HG02884 (cell line): ENCODE data around the gene ZNRF1.
"Not testable (repeated sequence)": the region's sequence is repeated elsewhere in the genome, so short reads cannot be mapped to it uniquely, and the experiment has no call there.

ENCODE experiments used
- ATAC-seq: cut with Tn5 transposase; IDR thresholded peaks from one replicate; pipeline ENCODE4 v1.9.1; 2021; ENCODE audit warnings: mild to moderate bottlenecking, moderate library complexity; ENCODE audit not compliant: unreplicated experiment

ZNRF1 gene

DNA sequence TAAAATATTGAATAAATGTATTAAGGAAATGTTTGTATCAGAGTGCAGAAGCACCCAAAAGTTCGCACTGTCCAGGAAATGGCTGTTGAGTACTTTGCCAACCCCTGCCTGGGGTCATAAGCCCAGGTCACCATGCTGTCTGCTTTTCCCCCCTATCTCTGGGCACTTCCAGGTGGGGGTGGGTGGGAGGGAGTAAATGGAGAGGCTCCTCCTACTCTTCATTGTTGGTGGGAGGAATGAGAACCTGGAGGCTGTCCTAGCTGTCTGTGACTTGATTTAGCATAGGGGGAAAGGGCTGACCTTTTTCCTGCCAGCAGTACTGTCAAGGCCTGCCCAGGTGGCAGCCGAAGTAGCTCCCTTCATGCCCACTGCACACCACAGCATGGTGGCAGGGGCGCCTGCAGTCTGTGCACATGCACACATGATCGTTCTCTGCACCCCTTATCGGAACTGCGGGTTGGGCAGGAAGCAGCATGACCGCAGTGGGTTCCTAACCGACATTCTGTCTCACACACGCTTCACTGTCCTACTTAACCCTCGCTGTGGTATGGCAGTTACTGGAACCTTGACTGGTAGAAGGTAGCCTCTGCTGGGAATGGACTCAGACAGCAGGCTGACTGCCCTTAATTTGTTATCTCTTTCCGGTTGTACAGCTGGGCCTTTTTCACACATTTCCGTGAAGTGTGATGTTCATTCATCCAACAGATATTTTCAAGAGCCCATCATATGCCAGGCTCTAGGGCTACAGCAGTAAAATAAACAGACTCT is 76.3 kb downstream of the ZNRF1 start:
- ATAC-seq: peak; percentile 89

DNA sequence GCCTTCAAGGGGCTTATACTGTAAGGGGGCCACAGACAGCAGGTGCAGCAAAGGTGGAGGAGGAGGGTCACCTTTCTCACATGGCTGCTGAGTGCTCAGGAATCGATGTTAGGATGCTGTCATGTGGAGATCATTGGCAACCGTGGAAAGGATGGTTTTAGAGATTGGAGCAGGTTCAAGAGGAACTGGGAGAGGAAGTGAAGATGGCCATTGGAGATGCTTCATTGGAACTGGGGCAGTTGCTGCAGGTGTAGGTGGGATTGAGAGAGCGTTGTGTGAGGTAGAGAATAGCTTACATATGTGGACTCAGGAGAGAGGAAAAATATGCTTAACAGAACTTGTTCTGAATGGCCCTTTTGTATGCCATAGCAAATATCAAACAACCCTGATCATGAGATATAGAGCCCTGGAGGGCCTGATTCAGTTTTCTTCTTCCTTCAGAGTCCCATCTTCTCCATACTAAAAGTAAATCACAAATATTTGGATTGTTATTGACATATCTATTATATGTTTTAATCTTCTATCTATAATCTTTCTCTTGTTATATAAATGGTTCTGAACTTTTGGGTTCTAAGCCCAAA is 77.0 kb downstream of the ZNRF1 start:
- no peak for ATAC-seq

DNA sequence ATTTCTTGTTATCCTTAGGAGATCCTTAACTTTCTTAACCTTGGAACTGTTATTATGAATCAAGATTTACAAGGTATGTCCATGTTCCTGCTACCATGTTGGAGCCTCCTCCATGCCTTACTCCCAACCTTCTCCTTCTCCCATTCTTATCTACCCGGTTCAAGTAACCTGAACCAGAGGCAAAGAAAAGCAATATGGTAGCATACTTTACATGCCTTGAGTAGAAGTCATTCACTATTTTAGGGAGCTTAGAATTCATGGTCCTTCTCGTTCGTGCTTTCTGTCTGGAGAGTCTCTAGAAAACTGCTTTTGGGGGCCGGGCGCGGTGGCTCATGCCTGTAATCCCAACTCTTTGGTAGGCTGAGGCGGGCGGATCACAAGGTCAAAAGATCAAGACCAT is 80.1 kb downstream of the ZNRF1 start:
- no peak for ATAC-seq

DNA sequence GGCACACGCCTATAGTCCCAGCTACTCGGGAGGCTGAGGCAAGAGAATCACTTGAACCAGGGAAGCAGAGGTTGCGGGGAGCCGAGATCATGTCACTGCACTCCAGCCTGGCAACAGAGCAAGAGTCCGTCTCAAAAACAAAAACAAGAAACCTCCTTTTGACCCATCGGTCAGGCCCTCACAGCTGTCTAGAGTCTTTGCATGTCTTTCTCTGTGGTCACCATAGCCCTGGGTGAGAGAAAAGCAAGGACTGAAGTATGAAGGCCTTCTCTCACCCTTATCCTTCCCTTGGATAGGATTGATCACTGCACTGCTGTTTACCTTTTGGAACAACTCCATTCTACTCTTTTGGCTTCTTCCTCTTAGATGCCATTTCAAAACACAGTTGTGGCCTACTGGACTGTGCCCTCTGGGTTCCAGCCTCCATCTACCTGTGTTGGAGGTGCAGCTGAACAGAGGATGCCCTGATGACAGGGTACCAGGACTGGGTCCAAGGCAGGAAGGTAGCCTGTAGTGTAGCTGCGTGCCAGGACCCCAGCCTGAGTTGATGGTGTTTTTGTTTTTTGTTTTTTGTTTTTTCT is 80.6 kb downstream of the ZNRF1 start:
- no peak for ATAC-seq

DNA sequence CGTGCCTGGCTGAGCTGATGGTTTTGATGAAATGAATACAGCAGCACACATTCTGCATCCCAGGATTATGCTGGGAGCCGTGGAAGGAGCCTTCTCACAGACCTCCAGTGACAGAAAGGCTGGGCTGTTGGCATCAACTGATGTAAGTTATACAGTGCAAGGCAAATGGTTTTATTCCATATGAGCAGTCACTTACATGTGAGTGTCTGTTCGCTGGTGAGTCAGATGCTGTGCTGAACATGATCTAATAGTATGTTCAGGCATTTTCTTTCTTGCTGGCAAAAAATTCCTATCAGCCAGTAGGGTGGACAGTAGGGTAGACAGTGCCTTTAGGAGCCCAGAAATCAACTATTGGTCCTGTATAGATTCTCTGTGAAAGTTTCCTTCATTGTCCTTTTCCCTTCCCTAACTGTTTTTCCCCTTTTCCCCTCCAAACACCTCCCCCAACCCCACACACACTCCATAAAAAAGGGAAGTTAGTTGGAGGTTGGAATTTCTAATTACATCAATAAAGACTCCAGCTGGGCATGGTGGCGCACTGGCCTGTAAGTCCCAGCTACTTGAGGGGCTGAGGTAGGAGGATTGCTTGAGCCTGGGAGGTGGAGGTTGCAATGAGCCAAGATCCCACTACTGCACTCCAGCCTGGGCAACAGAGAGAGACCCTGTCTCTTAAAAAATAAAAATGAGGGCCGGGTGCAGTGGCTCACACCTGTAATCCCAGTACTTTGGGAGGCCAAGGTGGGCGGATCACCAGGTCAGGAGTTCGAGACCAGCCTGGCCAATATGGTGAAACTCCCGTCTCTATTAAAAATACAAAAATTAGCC is 81.6 kb downstream of the ZNRF1 start:
- no peak for ATAC-seq

DNA sequence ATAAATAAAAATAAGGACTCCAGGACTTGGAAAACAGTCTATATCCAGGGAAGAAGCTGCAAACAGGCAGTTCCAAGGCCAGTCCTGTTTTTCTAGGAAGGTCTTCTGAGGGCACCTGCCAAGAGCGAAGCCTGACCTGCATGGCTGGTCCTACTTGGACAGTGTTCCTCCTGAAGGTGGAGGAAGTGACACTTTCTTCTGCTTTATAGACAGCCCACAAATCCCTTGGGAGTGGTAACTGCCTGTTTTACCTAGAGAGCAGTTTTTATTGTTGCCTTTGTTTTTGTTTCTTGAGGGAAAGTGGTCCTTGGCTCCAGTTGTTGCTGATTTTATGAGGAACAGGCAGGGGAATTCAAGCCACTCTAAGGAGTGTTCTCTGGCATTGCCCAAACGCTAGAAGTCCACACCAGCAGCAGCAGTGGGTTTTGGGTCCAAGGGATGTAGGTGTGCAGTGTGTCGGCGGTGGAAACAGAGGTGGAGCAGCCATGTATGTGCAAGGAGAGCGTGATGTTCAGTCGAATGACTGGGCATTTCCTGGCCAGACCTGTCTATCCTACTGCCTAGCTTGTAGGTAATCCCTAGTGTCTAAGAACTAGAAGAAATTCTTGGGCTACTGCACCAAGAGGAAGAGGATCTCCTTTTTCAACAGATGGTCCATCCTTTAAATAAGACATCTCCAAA is 82.5 kb downstream of the ZNRF1 start:
- ATAC-seq: no peak

DNA sequence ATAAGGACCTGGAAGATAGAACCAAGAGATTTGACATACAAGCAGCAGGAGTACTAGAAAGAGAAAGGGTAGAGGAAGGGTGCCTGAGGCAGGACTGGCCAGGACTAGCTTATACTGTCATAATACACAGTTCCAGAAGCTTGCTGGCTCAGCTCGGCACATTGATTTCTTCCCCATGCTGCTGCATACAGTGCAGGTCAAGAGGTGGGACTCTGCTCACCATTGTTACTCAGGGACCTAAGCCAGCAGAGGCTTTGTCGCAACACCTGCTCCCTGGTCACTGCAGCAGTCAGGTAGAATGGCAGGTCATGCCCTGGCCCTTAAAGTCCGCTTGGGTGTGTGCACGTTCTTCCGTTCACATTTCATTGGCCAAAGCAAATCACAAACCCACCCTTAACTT is 85.0 kb downstream of the ZNRF1 start:
- ATAC-seq: no peak

DNA sequence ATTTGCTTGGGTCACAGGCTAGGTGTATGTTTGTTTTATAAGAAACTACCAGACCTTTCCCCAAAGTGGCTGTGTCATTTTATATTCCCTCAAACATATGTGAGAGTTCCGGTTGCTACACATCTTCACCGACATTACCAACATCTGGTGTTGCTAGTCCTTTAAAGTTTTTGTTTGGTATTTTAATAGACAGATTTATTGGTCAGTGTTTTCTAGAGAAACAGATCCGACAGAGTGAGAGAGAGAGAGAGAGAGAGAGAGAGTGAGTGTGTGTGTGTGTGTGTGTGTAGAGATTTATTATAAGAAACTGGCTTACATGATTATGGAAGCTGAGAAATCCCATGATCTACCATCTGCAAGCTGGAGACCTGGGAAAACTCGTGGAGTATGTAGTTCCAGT is 86.7 kb downstream of the ZNRF1 start:
- no peak for ATAC-seq

DNA sequence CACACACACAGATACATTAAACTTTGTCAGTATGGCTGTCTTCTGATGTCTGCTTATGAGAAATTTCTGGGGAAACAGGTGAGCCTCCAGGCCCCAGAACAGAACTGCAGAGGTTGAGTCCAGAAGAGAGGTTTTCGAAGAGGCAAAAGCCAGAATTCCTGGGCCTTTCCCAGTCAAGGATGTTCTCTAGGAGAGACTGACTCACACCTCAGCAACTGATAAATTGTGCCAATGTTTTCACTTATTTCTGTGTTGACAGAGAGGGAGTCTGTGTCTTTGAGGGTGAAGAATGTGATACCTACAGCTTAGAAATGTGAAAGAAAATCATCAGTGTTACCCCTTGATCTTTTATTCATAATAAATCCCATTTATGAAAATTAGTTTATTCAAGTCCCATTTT is 87.5 kb downstream of the ZNRF1 start:
- ATAC-seq: no peak

DNA sequence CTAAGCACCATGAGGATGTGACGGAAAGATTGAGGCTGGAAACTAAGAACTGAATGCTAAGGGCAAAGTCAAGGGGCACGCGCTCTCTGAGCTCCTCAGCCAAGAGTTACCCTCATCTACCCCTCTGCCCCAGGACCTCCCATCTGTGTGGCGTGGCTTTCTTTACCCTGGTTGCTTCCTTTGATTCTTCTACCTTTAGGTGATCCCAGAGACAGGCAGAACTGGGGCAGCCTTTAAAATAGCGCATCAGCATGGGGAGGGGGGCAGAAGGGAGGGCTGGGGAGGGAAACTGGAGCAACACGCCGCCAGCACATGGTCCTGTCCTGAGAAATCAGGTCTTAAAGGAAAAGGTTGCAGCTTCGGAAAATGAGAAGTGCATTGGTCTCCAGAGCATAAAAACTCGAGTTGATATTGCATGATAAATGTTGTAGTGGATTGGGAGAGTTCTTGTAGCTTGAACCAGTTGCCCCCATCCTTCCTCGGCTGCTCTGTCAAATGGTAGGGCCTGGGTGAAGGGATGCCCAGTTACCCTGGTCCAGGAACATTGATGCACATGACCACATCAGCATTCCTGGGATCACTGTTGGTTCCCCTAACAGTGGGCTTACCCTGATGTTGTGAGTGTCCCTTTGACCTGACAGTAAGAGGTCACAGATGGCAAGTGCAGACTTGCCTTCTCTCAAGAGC is 88.0 kb downstream of the ZNRF1 start:
- ATAC-seq: no peak

DNA sequence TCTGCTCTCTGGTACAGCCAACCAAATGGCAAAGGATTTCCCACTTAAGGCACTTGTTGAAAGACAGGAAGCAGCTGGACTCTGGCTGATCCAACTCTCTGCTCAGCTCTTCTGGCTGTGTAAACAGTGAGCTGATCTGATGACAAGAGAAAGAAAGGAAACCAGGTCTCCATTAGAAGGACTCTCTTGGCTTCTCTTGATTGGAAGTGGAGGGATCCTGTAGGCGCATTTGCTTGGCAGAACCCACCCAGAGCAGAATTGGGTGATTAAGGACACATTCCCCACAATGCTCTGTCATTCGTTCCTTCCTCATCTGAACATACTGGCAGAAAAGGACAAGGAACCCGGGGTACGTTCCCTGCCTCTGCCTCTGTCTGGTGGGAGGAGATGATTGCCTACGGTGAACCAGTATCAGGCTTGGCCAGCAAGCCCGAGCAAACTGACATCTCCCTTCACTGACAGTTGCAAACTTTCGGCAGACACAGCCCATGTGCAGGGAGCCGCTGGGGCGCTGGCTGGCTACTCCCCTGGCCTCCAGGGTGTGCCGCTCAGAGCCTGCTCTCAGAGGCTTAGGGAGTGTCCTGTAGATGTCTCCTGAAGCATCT is 88.7 kb downstream of the ZNRF1 start:
- no peak for ATAC-seq

DNA sequence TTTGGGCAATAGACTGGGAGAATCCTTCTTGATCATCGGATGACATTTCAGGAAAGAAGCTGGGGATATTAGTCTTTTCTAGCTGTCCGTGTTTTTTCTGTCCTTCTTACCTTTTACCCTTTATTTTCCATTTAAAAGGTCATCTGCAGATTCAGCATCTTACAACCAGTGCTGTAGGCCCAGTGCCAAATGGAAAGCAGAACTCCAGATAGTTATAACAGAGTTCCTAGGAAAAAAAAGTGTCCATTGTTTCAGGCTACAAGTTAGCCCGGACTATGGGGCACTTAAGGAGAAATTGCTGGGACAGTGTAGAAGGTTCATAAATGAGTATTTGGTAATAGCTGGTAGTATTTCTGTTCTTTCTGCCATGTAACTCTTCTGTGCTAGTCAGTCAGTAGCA is 89.4 kb downstream of the ZNRF1 start:
- no peak for ATAC-seq

DNA sequence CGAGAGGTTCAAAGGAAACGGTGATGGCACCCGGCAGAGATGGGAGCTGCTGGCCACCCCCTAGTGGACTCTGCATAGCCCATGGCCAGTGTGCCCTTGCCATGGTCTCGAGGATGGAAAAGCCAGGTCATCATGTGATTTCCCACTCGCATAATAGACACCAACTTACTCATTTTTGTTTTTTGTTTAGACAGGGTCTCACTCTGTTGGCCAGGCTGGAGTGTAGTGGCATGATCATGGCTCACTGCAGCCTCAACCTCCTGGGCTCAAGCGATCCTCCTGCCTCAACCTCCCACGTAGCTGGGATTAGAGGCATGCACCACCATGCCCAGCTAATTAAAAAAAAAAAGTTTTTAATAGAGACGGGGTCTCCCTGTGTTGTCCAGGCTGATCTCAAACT is 90.1 kb downstream of the ZNRF1 start:
- ATAC-seq: no peak

DNA sequence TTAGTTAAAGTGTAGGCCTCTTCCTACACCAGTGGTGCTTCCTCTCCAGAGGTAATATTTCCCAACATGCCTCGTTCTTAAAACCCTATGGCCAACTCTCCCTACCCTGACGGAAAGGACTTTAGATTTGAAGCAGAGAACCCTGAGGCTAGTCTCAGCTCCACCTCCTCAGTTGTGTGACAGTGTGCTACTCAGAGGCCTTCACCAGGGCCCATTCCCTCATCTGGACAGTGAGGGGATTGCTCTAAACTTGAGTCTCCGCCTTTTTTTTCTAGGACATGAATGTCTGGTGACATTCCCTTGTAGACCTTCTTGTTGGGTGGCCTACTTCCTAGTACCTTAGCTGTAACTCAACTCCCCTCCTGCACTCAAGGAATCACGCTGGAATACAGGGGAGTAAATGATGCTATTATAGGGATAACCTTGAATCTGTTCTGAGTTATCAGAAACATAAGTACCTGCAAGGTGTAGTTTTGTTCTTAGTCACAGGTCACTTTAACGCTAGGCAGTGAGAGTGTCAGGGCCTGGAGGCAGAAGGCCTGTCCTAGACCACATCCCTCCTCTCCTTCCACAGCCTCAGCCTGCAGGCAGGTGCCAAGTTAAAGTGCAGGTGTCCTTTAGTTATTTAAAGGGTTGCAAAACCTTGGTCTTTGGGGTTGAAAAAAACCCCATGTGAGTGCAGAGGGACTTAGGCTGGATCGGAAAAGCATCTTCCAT is 90.8 kb downstream of the ZNRF1 start:
- no peak for ATAC-seq

DNA sequence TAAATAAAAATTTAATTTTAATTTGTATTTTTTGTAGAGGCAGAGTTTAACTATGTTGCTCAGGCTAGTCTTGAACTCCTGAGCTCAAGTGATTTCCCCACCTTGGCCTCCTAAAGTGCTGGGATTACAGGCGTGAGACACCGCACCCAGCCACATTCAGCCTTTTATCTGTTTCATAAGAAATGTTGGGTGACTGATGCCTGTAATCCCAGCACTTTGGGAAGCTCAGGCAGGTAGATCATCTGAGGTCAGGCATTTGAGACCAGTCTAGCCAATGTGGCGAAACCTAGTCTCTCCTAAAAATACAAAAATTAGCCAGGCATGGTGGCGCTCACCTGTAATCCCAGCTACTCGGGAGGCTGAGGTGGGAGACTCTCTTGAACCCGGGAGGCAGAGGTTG is 92.1 kb downstream of the ZNRF1 start:
- ATAC-seq: not testable (repeated sequence)

DNA sequence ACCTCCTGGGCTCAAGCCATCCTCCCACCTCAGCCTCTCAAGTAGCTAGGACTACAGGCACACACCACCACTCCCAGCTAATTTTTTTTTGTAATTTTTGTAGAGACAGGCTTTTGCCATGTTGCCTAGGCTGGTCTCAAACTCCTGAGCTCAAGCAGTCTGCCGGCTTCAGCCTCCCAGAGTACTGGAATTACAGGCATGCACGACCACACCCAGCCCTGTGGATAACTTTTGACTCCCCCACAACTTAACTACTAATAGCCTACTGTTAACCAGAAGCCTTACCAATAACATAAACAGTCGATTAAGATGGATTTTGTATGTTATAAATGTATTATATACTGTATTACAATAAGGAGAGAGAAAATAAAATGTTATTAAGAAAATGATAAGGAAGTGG is 92.8 kb downstream of the ZNRF1 start:
- not testable (repeated sequence) for ATAC-seq

DNA sequence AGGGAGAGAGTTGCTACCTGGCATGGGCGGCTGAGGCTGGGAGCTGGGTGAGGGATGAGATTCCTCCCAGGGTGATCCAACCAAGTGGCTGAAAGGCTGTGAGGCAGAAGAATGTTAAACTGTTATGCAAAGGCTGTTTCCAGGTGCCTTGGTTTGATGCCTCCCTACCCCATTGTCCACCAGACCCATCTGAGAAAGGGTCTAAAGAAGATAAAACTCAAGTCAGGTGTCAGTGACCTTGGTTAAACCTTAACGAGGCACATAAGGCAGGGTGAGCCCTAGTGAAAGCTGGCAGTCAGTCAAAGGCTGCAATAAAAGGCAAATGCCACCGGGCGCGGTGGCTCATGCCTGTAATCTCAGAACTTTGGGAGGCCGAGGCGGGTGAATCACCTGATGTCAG is 94.0 kb downstream of the ZNRF1 start:
- no peak for ATAC-seq

DNA sequence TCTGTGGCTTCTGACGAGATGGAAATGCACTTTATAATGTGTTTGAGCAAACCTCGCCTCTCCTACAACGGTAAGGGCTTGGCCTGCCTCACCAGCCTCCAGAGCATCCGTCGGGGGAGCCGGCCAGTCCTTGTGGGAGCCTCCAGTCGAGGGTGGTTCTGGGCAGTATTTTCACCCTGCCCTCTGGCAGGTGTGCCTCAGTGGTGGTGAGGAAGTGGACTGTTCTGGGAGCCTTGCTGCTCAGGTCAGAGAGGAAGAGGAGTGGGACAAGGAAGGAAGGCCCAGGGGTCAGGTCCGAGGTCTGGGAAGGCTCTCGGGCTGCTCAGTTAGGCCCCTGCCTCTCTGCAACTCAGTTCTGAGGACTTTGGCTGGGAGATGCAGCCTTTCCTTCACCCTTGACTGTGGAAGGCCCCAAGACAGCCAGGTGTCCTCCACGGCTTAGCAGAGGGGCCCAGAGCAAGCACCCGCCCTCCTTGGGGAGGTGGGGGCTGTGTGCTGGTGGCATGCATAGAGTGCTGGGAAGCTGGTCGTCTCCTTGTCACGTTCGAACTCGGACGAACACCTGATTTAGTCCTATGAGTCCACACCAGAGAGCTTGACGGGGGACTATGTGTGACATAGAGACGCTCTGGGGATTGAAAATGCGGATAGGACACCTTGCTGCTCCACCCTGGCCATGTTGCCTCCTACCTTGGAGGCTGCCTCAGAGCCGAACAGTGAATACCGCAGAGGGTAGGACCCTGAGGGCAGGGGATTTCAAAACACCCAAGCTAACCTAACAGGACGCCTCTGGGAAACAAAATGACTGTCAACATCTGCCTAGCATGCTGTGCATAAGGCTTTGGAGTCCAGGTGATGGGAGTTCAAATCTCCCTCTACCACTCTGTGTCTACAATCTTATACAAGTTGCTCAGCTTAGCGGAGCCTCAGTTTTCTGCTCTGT is 95.0 kb downstream of the ZNRF1 start:
- no peak for ATAC-seq
